GM12878 (cell line): ENCODE results near the gene RELT. TPM values are rescaled to one million over a fixed set of nuclear protein-coding genes. Genes with fewer than 3 reads are reported as not detected.

ENCODE experiments used
- BMI1 ChIP-seq: fragments of 450-650 bp; IDR thresholded peaks from 2 replicates; pipeline ENCODE4 v1.6.1; 2016; ENCODE audit warnings: mild to moderate bottlenecking, moderate library complexity, borderline replicate concordance
- CHD4 ChIP-seq: fragments of 200-600 bp; sonication (generic); IDR thresholded peaks from 2 replicates; pipeline ENCODE4 v1.6.1; 2016; ENCODE audit warnings: mild to moderate bottlenecking
- EP300 ChIP-seq, 2 experiments: fragments of 150-350 bp in 1 of 2; IDR thresholded peaks; 2 replicates each; pipeline ENCODE4 v1.6.1; 2011 to 2012; ENCODE audit warnings: low read depth in 2 of 2, low read length in 2 of 2, borderline replicate concordance in 1 of 2, improper control_type of control experiment in 1 of 2, inconsistent platforms in 1 of 2; ENCODE audit not compliant: control insufficient read depth in 1 of 2
- ESRRA ChIP-seq: IDR thresholded peaks from 2 replicates; pipeline ENCODE4 v1.6.1; 2012; ENCODE audit warnings: mild to moderate bottlenecking, low read length, improper control_type of control experiment
- GATAD2B ChIP-seq: fragments of 450-650 bp; conservative IDR thresholded peaks from 2 replicates; pipeline ENCODE4 v1.6.1; 2017; ENCODE audit warnings: low read depth, mild to moderate bottlenecking, moderate library complexity
- IKZF2 ChIP-seq, 2 experiments: fragments of 450-650 bp; IDR thresholded peaks; 2 replicates each; pipeline ENCODE4 v1.6.1; 2017; ENCODE audit warnings: mild to moderate bottlenecking in 2 of 2, moderate library complexity in 2 of 2
- NR2F1 ChIP-seq: fragments of 450-650 bp; conservative IDR thresholded peaks from 2 replicates; pipeline ENCODE4 v1.6.1; 2017; ENCODE audit warnings: mild to moderate bottlenecking
- POLR2AphosphoS5 ChIP-seq: IDR thresholded peaks from 2 replicates; pipeline ENCODE4 v1.6.1; 2011; ENCODE audit warnings: mild to moderate bottlenecking, low read length, inconsistent platforms
- RELA ChIP-seq: fragments of 450-650 bp; IDR thresholded peaks from 2 replicates; pipeline ENCODE4 v1.8.0; 2014; ENCODE audit warnings: borderline replicate concordance; ENCODE audit not compliant: partially characterized antibody
- SIN3A ChIP-seq: IDR thresholded peaks from 2 replicates; pipeline ENCODE4 v1.6.1; 2012; ENCODE audit warnings: low read depth, low read length, improper control_type of control experiment
- SIX5 ChIP-seq: IDR thresholded peaks from 2 replicates; pipeline ENCODE4 v1.6.1; 2011; ENCODE audit warnings: mild to moderate bottlenecking, low read depth, low read length, moderate library complexity; ENCODE audit not compliant: severe bottlenecking
- SMAD1 ChIP-seq: fragments of 450-650 bp; IDR thresholded peaks from 2 replicates; pipeline ENCODE4 v1.6.1; 2018; ENCODE audit warnings: mild to moderate bottlenecking, low read depth; ENCODE audit not compliant: partially characterized antibody
- SMARCA5 ChIP-seq: fragments of 450-650 bp; IDR thresholded peaks from 2 replicates; pipeline ENCODE4 v1.6.1; 2017; ENCODE audit warnings: mild to moderate bottlenecking
- SMC3 ChIP-seq: IDR thresholded peaks from 2 replicates; pipeline ENCODE4 v1.6.1; 2011; ENCODE audit warnings: low read length, improper control_type of control experiment, borderline replicate concordance
- TBL1XR1 ChIP-seq: IDR thresholded peaks from 2 replicates; pipeline ENCODE4 v1.6.1; 2012; ENCODE audit warnings: low read depth, low read length, improper control_type of control experiment
- TCF3 ChIP-seq: IDR thresholded peaks from 2 replicates; pipeline ENCODE4 v1.6.1; 2012; ENCODE audit warnings: low read depth, mild to moderate bottlenecking, low read length, borderline replicate concordance; ENCODE audit not compliant: insufficient read depth
- ZNF207 ChIP-seq: fragments of 450-650 bp; IDR thresholded peaks from 2 replicates; pipeline ENCODE4 v1.6.1; 2014; ENCODE audit warnings: antibody characterized with exemption, mild to moderate bottlenecking, borderline replicate concordance
- ZNF24 ChIP-seq: fragments of 450-650 bp; IDR thresholded peaks from 2 replicates; pipeline ENCODE4 v1.6.1; 2017; ENCODE audit warnings: antibody characterized with exemption, mild to moderate bottlenecking
- ZNF384 ChIP-seq: IDR thresholded peaks from 2 replicates; pipeline ENCODE4 v1.6.1; 2012; ENCODE audit warnings: low read depth, mild to moderate bottlenecking, low read length, improper control_type of control experiment, borderline replicate concordance
- ZSCAN29 ChIP-seq: fragments of 450-650 bp; IDR thresholded peaks from 2 replicates; pipeline ENCODE4 v1.6.1; 2017; ENCODE audit warnings: mild to moderate bottlenecking, moderate library complexity
- polyA plus RNA-seq, 11 experiments: library from polyadenylated mRNA; depleted of rRNA in 4 of 11; unstranded in 6 of 11; stranded (reverse) in 5 of 11; fragments of >200 nt; fragmentation: Nextera tagmentation in 4 of 11; fragmentation: Illumina TruSeq in 1 of 11; extraction: Ambion mirVana in 4 of 11; extraction: Trizol in 1 of 11; gene quantifications; 1 replicate in 1 of 11; 2 replicates in 10 of 11; pipeline versions ENCODE4 v1.2.1 to v1.2.3, GENCODE V29; 2011 to 2016; ENCODE audit warnings: inconsistent platforms in 2 of 11, missing spikeins in 2 of 11, low read depth in 1 of 11
- total RNA-seq, 4 experiments: library from RNA; depleted of rRNA in 3 of 4; stranded (reverse); fragments of >200 nt in 3 of 4; fragmentation: Illumina TruSeq in 1 of 4; extraction: Trizol in 1 of 4; gene quantifications; 2 replicates each; pipeline versions ENCODE4 v1.2.1 to v1.2.3, GENCODE V29; 2013 to 2021
- TF ChIP-seq, protein P1 (sequence below): fragments of 450-650 bp; IDR thresholded peaks from 2 replicates; pipeline ENCODE4 v1.6.1; 2016; ENCODE audit warnings: mild to moderate bottlenecking, moderate library complexity, borderline replicate concordance
- TF ChIP-seq, protein P2 (sequence below): fragments of 450-650 bp; IDR thresholded peaks from 2 replicates; pipeline ENCODE4 v1.6.1; 2017; ENCODE audit warnings: antibody characterized with exemption, mild to moderate bottlenecking, moderate library complexity
- TF ChIP-seq, protein P3 (sequence below): IDR thresholded peaks from 2 replicates; pipeline ENCODE4 v1.6.1; 2012; ENCODE audit warnings: low read depth, low read length, improper control_type of control experiment

RELT gene
- total and polyA plus RNA-seq, 10 of the 15 experiments (the other 5 are each of a cell fraction or from before 2014, with no cell fraction given) = 1.2 to 28.5 (median 10.8) TPM

DNA sequence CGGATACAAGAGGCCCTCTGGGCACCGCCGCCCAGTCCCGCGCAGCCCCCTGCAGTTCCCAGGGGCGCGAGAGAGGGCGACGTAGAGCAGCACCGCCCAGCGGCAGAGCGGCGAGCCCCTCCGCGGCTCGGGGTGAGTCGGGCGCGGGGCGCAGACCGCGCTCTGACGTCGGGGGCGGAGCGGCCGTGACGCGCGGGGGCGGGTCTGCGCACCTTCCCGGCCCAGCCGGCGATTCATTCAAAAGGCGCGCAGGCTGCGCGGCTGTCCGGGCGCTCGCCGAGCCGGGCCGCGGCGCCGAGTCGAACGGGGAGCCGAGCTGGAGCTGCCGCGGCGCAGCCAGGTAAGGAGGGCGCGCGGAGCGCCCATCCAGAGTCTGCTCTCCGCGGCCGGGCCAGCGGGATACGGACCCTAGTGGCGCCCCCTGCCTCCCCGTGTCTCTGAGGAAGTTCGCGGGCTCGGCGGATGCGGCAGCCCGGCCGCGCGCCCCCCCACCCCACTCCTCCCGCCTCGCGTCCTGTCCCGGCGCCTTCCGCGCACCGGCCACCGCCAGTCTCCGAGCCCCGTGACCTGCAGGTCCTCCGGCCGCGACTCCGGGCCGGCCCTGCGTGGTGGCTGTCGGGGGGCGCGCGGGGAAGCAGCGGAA, at the start of gene RELT (continued):
- TF ChIP-seq BMI1 (no peak), SMAD1 (no peak), SIX5 (peak; percentile 3), TCF3 (peak; percentile 89), CHD4 (no peak), ZNF24 (peak; percentile 24; the same call in 1 of the 2 replicates), IKZF2 (IDR thresholded peaks at IDR 0.05) (no peak), ESRRA (0 out of 2 replicates have a peak, but pooled peaks have one; percentile 26), EP300 (IDR thresholded peaks at IDR 0.05; ENCODE audit: borderline replicate concordance in 1 of 2, control insufficient read depth in 1 of 2, low read depth in 2 of 2, low read length in 2 of 2) (no peak), ZSCAN29 (0 out of 2 replicates have a peak, but pooled peaks have one; percentile 50), ZNF207 (peak; percentile 83), SMARCA5 (peak; percentile 94), RELA (peak; percentile 68), ZNF384 (no peak), SMC3 (peak; percentile 55; the same call in 1 of the 2 replicates), TBL1XR1 (peak; percentile 16; the same call in 1 of the 2 replicates), GATAD2B (peak; percentile 91), NR2F1 (peak; percentile 8), SIN3A (peak; percentile 72; the same call in 1 of the 2 replicates), POLR2AphosphoS5 (peak; percentile 95)
- TF ChIP-seq, protein P1, sequence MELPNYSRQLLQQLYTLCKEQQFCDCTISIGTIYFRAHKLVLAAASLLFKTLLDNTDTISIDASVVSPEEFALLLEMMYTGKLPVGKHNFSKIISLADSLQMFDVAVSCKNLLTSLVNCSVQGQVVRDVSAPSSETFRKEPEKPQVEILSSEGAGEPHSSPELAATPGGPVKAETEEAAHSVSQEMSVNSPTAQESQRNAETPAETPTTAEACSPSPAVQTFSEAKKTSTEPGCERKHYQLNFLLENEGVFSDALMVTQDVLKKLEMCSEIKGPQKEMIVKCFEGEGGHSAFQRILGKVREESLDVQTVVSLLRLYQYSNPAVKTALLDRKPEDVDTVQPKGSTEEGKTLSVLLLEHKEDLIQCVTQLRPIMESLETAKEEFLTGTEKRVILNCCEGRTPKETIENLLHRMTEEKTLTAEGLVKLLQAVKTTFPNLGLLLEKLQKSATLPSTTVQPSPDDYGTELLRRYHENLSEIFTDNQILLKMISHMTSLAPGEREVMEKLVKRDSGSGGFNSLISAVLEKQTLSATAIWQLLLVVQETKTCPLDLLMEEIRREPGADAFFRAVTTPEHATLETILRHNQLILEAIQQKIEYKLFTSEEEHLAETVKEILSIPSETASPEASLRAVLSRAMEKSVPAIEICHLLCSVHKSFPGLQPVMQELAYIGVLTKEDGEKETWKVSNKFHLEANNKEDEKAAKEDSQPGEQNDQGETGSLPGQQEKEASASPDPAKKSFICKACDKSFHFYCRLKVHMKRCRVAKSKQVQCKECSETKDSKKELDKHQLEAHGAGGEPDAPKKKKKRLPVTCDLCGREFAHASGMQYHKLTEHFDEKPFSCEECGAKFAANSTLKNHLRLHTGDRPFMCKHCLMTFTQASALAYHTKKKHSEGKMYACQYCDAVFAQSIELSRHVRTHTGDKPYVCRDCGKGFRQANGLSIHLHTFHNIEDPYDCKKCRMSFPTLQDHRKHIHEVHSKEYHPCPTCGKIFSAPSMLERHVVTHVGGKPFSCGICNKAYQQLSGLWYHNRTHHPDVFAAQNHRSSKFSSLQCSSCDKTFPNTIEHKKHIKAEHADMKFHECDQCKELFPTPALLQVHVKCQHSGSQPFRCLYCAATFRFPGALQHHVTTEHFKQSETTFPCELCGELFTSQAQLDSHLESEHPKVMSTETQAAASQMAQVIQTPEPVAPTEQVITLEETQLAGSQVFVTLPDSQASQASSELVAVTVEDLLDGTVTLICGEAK = no peak
- TF ChIP-seq, protein P2, sequence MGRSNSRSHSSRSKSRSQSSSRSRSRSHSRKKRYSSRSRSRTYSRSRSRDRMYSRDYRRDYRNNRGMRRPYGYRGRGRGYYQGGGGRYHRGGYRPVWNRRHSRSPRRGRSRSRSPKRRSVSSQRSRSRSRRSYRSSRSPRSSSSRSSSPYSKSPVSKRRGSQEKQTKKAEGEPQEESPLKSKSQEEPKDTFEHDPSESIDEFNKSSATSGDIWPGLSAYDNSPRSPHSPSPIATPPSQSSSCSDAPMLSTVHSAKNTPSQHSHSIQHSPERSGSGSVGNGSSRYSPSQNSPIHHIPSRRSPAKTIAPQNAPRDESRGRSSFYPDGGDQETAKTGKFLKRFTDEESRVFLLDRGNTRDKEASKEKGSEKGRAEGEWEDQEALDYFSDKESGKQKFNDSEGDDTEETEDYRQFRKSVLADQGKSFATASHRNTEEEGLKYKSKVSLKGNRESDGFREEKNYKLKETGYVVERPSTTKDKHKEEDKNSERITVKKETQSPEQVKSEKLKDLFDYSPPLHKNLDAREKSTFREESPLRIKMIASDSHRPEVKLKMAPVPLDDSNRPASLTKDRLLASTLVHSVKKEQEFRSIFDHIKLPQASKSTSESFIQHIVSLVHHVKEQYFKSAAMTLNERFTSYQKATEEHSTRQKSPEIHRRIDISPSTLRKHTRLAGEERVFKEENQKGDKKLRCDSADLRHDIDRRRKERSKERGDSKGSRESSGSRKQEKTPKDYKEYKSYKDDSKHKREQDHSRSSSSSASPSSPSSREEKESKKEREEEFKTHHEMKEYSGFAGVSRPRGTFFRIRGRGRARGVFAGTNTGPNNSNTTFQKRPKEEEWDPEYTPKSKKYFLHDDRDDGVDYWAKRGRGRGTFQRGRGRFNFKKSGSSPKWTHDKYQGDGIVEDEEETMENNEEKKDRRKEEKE = peak; percentile 30; the same call in 1 of the 2 replicates
- TF ChIP-seq, protein P3, sequence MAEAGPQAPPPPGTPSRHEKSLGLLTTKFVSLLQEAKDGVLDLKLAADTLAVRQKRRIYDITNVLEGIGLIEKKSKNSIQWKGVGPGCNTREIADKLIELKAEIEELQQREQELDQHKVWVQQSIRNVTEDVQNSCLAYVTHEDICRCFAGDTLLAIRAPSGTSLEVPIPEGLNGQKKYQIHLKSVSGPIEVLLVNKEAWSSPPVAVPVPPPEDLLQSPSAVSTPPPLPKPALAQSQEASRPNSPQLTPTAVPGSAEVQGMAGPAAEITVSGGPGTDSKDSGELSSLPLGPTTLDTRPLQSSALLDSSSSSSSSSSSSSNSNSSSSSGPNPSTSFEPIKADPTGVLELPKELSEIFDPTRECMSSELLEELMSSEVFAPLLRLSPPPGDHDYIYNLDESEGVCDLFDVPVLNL = 0 out of 2 replicates have a peak, but pooled peaks have one; percentile 58
